HG02973 (cell line): Measurements from ENCODE around the gene HAPLN2.

ENCODE experiments used
- ATAC-seq: cut with Tn5 transposase; IDR thresholded peaks from one replicate; pipeline ENCODE4 v1.9.1; 2021; ENCODE audit warnings: moderate library complexity; ENCODE audit not compliant: unreplicated experiment

HAPLN2 gene

DNA sequence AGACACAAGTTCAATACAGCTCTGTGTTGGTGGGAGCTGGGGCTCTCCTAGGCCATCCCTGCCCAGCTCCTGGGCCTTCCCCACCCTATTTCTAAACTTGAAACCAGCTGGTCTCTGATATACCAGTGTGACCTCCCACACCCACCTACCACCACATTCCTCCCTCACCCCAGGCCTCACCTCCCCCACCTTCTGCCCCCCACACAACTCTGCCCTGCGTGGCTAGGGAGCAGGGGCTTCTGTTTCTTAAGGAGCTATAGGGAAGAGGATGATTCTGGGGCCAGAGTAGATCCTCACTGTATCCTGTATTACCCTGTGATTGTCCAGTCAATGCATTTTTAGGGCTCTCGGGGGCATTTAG, 41.5 kb downstream of the HAPLN2 start:
- ATAC-seq = no peak

GRCh38 chr1:156662005-156662799, 43.0 kb downstream of the HAPLN2 start:
- ATAC-seq = no peak

DNA sequence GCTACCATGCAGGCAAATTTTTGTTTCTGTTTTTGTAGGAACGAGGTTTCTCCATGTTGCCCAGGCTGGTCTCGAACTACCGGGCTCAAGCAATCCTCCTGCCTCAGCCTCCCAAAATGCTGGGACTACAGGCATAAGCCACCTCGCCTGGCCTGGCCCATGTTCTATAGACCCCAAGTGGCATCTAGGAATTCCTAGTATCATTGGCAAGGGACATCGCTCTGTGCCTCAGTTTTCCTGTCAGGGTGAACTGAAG, 43.5 kb downstream of the HAPLN2 start:
- no peak for ATAC-seq

DNA sequence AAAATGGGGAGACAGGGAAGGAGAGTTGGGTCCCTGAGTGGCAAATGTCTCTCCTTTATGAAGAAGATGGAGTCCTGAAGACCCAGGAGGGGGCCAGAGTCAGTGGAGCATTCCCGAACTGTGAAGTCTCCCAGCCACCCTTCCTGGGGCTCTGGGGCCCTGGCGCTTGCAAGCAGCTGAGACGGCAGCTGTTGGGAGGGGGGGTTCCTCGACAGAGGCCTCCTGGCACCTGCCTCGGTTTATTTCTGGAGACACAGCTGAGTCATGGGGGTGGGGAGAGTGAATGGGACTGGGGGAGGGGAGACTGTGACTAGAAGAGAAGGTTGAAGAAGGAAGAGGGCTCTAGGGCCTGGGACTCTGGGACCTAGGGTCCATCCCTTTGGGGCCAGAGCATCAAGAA, 44.0 kb downstream of the HAPLN2 start:
- no peak for ATAC-seq

- ATAC-seq = no peak
Measured at GRCh38 chr1:156664046-156664766, 45.0 kb downstream of the HAPLN2 start.

GRCh38 chr1:156664767-156665411, 45.7 kb downstream of the HAPLN2 start:
- ATAC-seq = no peak

GRCh38 chr1:156665539-156665938, 46.3 kb downstream of the HAPLN2 start:
- no peak for ATAC-seq

GRCh38 chr1:156666862-156667609, 47.8 kb downstream of the HAPLN2 start:
- no peak for ATAC-seq

GRCh38 chr1:156667610-156667967, 48.4 kb downstream of the HAPLN2 start:
- ATAC-seq = no peak

DNA sequence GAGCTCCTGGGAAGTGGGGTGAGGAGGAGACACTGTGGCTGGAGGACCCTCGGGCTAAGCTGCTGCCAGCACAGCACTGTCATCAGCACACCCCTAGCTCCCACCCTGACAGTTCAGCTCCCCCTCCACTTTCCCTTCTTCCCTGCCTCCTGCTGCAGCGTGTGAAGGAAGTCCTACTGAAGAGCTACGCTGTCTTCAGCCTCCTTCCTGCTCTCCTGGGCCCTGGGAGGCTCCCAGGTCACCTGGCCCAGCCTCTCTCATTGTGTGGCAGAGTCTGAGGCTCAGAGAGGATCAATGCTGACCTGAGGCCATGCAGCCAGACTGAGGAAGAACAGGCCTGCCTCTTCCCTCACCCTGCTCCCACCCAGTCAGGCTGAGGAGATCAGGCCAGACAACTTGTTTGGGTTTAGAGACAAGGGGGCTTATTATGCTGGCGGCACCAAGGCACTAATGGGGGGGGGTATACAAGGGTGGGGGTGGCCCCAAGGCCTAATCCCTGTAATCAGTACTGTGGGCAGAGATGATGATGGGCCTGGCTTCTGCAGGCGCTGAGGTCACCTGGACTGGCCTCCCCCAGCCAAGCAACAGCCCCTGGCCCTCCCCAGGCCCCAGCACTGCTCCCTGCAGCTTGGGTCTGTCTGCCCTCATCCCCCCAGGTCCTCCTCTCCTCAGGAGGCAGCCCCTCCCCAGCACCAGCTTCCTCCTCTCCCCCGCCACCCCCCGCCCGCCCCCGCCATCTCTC, 48.9 kb downstream of the HAPLN2 start:
- no peak for ATAC-seq

DNA sequence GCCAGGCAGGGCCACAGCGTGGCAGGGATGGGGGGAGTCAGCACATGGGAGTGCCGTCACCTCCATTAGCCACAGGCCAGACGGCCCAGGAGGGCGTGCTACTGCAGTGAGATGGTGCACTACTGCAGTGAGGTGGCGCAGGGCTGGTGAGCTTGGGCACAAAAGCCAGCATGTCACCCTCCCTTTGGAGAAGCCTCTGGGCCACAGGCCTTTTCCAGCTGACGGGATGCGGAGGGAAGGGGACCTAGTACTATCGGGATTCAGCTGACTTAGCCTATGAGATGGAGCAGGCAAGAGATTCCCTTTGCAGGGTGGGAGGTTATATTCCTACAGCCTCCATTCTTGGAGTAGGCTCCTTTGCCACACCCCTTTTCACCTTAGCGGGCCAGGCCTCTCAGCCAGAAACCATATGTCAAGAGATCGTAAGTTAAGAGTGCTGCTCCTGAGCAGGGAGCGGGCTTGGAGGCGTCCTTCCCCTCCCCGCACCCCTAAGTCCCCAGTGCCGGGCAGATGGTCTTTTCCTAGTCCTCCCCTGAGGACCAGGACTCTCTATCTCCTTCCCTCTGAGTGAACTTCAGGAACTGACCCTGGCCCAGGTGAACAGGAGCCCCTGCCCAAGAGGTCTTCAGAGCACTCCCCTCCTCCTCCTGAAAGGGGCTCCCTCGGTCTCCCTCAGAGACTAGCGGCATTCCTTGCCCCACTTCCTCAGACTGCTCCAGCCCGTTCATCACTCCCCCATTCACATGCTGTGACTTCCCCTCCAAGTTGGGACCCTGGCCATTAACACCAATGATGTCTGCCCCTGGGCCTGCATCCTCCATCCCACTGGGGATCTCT, 49.8 kb downstream of the HAPLN2 start:
- ATAC-seq = no peak

- ATAC-seq = no peak
Measured at GRCh38 chr1:156669794-156670193, 50.6 kb downstream of the HAPLN2 start.

GRCh38 chr1:156670359-156670758, 51.1 kb downstream of the HAPLN2 start:
- no peak for ATAC-seq

DNA sequence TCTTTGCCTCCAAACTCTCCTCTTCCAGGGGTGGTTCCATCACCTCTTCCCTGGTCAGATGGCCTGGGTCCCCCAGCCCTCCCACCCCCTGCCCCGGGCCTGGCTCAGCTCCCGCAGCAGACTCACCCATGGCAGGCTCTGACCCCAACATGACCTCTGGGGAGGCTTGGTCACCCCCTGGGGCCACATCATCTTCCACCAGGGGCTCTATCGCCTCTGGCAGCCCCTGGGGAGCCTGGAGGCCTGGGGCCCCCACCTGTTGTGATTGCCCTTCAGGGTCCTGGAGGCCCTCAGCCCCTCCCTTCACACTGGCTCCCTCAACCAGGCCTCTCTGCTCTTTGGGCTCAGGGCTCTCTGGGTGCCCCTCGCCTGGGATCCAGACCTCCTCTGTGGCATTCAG, 51.6 kb downstream of the HAPLN2 start:
- no peak for ATAC-seq

DNA sequence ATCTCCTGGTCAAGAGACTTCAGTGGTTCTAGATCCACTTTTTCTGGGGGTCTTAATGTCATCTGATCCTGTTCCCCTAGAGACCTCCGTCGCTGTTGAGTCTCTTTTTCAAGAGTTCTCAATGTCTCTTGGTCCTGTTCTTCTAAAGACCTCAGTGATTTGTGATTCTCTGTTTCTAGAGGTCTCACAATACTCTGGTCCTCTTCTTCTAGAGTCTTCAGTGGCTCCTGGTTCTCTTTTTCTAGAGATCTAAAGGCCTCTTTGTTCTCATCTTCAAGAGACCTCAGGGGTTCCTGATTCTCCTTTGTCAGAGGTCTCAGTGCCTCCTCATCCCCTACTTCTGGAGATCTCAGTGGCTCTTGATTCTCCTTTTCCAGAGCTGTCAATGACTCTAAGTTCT, 52.6 kb downstream of the HAPLN2 start:
- no peak for ATAC-seq

DNA sequence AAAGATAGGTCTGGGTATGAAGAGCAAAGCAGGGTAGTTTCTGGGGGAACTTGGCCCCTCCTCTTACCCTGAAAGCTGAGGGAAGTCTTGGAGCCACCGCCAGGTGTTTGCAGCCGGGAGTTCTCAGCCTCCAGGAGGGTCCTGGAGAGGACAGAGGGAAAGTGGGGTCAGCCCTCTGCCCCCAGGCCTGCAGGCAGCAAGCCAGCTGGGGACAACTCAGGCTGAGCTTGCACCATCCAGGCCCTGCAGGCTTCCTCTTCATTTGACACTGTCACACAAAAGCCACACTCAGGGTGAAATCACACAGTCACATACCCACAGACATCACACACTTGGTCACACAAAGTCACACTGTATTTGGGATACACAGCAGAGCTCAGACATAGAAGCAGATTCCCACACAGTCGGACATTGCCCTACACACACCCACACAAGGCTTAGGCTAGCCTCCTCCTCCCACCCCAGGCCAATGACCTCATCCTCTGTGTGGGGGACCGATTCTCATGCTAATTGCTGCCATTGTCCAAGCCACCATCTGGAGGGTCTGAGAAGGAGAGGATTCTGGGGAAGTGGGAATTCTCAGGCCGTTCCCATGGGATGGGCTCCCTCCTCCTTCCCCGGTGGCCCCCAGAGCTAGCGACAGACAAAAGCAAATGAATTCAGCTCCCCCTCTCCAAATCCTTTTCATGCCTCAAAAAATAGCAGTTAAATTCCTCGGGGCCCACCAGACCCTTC, 54.3 kb downstream of the HAPLN2 start:
- no peak for ATAC-seq
